CD14-positive monocyte (primary cell): ENCODE data around the gene TCIRG1. TPM values are rescaled to one million over a fixed set of nuclear protein-coding genes. Genes with fewer than 3 reads are reported as not detected.
A peak's percentile ranks its signal among the peaks of the same experiment; 100 is the strongest.

ENCODE experiments used
- DNase-seq, 3 donors: peaks; one replicate each; pipeline ENCODE4 v3.0.0-alpha.2; 2011 to 2022
- H2AFZ ChIP-seq: 2 replicates; pipeline ENCODE4 v1.6.0; 2012; ENCODE audit warnings: mild to moderate bottlenecking, low read depth, low read length, inconsistent platforms; ENCODE audit not compliant: insufficient read depth, poor library complexity, severe bottlenecking
- H3K27ac ChIP-seq, 2 donors: 1 replicate in 1 of 2; 2 replicates in 1 of 2; pipeline ENCODE4 v1.5.1; 2012 to 2013; ENCODE audit warnings: low read length in 2 of 2, control low read depth in 1 of 2, inconsistent platforms in 1 of 2, low read depth in 1 of 2, mild to moderate bottlenecking in 1 of 2
- H3K27me3 ChIP-seq, 2 donors: one replicate each; pipeline versions ENCODE4 v1.6.0 to v1.6.1; 2011 to 2013; ENCODE audit warnings: low read length in 2 of 2; ENCODE audit not compliant: control insufficient read depth in 2 of 2, insufficient read depth in 2 of 2
- H3K36me3 ChIP-seq, 2 donors: replicated peaks in 1 of 2; 1 replicate in 1 of 2; 2 replicates in 1 of 2; pipeline versions ENCODE4 v1.5.1 to v1.6.1; 2012 to 2013; ENCODE audit warnings: low read length in 2 of 2, control low read depth in 1 of 2, inconsistent platforms in 1 of 2, mild to moderate bottlenecking in 1 of 2; ENCODE audit not compliant: insufficient read depth in 2 of 2, control insufficient read depth in 1 of 2
- H3K4me1 ChIP-seq, 2 donors: 1 replicate in 1 of 2; 2 replicates in 1 of 2; pipeline versions ENCODE4 v1.5.1 to v1.6.1; 2012 to 2013; ENCODE audit warnings: low read length in 2 of 2, control low read depth in 1 of 2, inconsistent platforms in 1 of 2, mild to moderate bottlenecking in 1 of 2, moderate library complexity in 1 of 2; ENCODE audit not compliant: insufficient read depth in 2 of 2, control insufficient read depth in 1 of 2
- H3K4me2 ChIP-seq: replicated peaks from 2 replicates; pipeline ENCODE3; 2012; ENCODE audit warnings: low read length, moderate library complexity, mild to moderate bottlenecking; ENCODE audit not compliant: poor library complexity, severe bottlenecking; ENCODE audit errors: extremely low read depth
- H3K4me3 ChIP-seq, 3 experiments: fragments of 200-600 bp in 1 of 3; sonication (generic) in 1 of 3; replicated peaks in 1 of 3; 1 replicate in 2 of 3; 2 replicates in 1 of 3; pipeline ENCODE4 v1.5.1; 2011 to 2013; ENCODE audit warnings: low read length in 3 of 3, mild to moderate bottlenecking in 3 of 3, control low read depth in 2 of 3, low read depth in 2 of 3, inconsistent platforms in 1 of 3, moderate library complexity in 1 of 3
- H3K79me2 ChIP-seq: 2 replicates; pipeline ENCODE4 v1.6.0; 2012; ENCODE audit warnings: mild to moderate bottlenecking, control low read depth, inconsistent platforms, low read length, moderate library complexity; ENCODE audit not compliant: insufficient read depth
- H3K9ac ChIP-seq: 2 replicates; pipeline ENCODE4 v1.6.0; 2017; ENCODE audit warnings: low read length, mild to moderate bottlenecking; ENCODE audit not compliant: insufficient read depth, poor library complexity, severe bottlenecking
- H3K9me3 ChIP-seq, 2 donors: replicated peaks in 1 of 2; 1 replicate in 1 of 2; 2 replicates in 1 of 2; pipeline versions ENCODE4 v1.5.1 to v1.6.1; 2012 to 2013; ENCODE audit warnings: low read length in 2 of 2, control low read depth in 1 of 2; ENCODE audit not compliant: control insufficient read depth in 1 of 2, insufficient read depth in 1 of 2
- H4K20me1 ChIP-seq: 2 replicates; pipeline ENCODE4 v1.6.0; 2012; ENCODE audit warnings: mild to moderate bottlenecking, low read length, control low read depth, moderate library complexity; ENCODE audit not compliant: insufficient read depth
- H3K27ac Mint-ChIP-seq, 7 donors: one replicate each; pipeline ENCODE4 v1.8.0; 2020; ENCODE audit warnings: mild to moderate bottlenecking in 7 of 7, mixed read lengths in 7 of 7, moderate library complexity in 6 of 7, inconsistent platforms in 2 of 7
- H3K27me3 Mint-ChIP-seq, 3 donors: one replicate each; pipeline ENCODE4 v1.8.0; 2021 to 2022; ENCODE audit warnings: low read depth in 3 of 3, mild to moderate bottlenecking in 3 of 3, mixed read lengths in 3 of 3, moderate library complexity in 3 of 3, inconsistent platforms in 1 of 3
- H3K36me3 Mint-ChIP-seq, 2 donors: one replicate each; pipeline ENCODE4 v1.8.0; 2020; ENCODE audit warnings: mixed read lengths in 2 of 2, inconsistent platforms in 1 of 2, mild to moderate bottlenecking in 1 of 2
- H3K4me1 Mint-ChIP-seq: one replicate; pipeline ENCODE4 v1.8.0; 2020; ENCODE audit warnings: mild to moderate bottlenecking, mixed read lengths
- H3K4me3 Mint-ChIP-seq, 2 donors: one replicate each; pipeline ENCODE4 v1.8.0; 2020; ENCODE audit warnings: mild to moderate bottlenecking in 2 of 2, mixed read lengths in 2 of 2, moderate library complexity in 1 of 2
- H3K9me3 Mint-ChIP-seq, 7 donors: one replicate each; pipeline ENCODE4 v1.8.0; 2020 to 2022; ENCODE audit warnings: mixed read lengths in 7 of 7, mild to moderate bottlenecking in 6 of 7, moderate library complexity in 6 of 7, inconsistent platforms in 2 of 7
- CTCF ChIP-seq: fragments of 200-600 bp; IDR thresholded peaks from one replicate; pipeline ENCODE4 v1.8.0; 2022; ENCODE audit warnings: antibody characterized with exemption, mild to moderate bottlenecking
- WGBS: methylation state at CpG from one replicate; pipeline ENCODE4 v1.1.5; 2013; ENCODE audit warnings: missing lambda C conversion rate; ENCODE audit not compliant: insufficient coverage; 5-methylcytosine and 5-hydroxymethylcytosine counted together
- intact Hi-C, 2 donors: fragments of 100-400 bp; cut with micrococcal nuclease; formaldehyde crosslinking; loops; one replicate each; pipeline versions ENCODE4 v1.15.0 to v1.15.1; 2023
- polyA plus RNA-seq, 3 donors: library from polyadenylated mRNA; depleted of rRNA in 1 of 3; unstranded in 2 of 3; stranded (reverse) in 1 of 3; fragments of 300-500 nt in 2 of 3; fragments of >200 nt in 1 of 3; fragmentation: Illumina TruSeq in 2 of 3; gene quantifications; 1 replicate in 2 of 3; 2 replicates in 1 of 3; pipeline ENCODE4 v1.2.3, GENCODE V29; 2012 to 2021

The TCIRG1 gene
- polyA plus RNA-seq, 3 donors, result 197 to 1,286 (median 225) TPM

DNA sequence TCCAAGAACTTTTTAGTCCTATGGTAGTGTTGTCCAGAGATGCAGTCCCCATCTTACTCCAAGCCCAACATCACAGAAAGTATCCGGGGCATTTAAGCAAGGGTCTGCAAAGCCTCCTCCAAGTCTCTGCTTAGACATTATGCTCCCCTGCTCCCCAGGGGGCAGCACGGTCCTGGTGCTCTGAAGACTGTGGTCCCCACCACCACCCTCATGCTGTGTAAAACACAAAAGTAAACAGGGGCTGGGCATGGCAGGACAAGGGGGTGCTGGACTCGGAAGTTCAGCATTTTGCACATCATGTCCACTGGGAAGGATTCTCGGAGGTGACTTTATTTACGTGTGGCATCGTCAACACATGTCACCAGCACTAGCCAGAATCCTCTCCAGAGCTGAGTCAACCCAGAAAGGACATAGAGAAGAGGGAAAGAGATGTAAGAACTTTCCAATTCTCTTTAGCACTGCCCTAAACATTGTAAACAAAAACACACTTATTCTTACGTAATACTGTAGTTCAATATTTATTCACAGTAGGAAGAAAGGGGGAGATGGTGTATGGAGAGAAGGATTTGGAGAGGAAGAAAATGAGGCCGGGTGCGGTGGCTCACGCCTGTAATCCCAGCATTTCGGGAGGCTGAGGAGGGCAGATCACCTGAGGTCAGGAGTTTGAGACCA, 37.7 kb downstream of the TCIRG1 start:
- H3K27me3 Mint-ChIP-seq, result no peaks in the 10 kb centered on the region
- Histone ChIP-seq H3K4me1 (no peaks in the 10 kb centered on the region), H2AFZ (no peak overlapping the region), H3K27me3 (no peaks in the 10 kb centered on the region), H3K9me3 (no peaks in the 10 kb centered on the region), H3K9ac (no peak overlapping the region), H3K4me2 (no peak overlapping the region), H3K27ac (no peak overlapping the region), H3K79me2 (no peaks in the 10 kb centered on the region), H3K4me3 (no peak overlapping the region), H4K20me1 (no peaks in the 10 kb centered on the region), H3K36me3 (peaks cover 24 to 81% of the 10 kb centered on the region in 2 donors)
- 81% methylated on average over 7 of the region's 11 CpGs for WGBS
- no peaks in the 10 kb centered on the region for H3K9me3 Mint-ChIP-seq
- H3K27ac Mint-ChIP-seq, result peak overlapping the region in 1 of 7 donors; percentile 58
- DNase-seq, result no peak
- H3K36me3 Mint-ChIP-seq, result peaks cover 50 to 78% of the 10 kb centered on the region in 2 donors
- no peak for TF ChIP-seq CTCF
- peaks cover 2% of the 10 kb centered on the region for H3K4me1 Mint-ChIP-seq
- intact Hi-C loops, result no loop called here
- H3K4me3 Mint-ChIP-seq, result no peak overlapping the region

GRCh38 chr11:68077617-68078582, 39.1 kb downstream of the TCIRG1 start:
- H4K20me1 ChIP-seq, result no peaks in the 10 kb centered on the region
- H3K36me3 ChIP-seq, result peaks cover 24 to 70% of the 10 kb centered on the region in 2 donors

More at GRCh38 chr11:68077617-68078582, 39.1 kb downstream of the TCIRG1 start:
- intact Hi-C loops, result no loop called here
- 83% methylated on average over 4 of the region's 8 CpGs for WGBS
- H3K9me3 Mint-ChIP-seq, result no peaks in the 10 kb centered on the region
- H2AFZ ChIP-seq, result no peak overlapping the region
- no peaks in the 10 kb centered on the region for H3K27me3 ChIP-seq
- H3K4me2 ChIP-seq, result no peak overlapping the region
- H3K79me2 ChIP-seq, result no peaks in the 10 kb centered on the region
- no peak overlapping the region for H3K27ac ChIP-seq
- H3K4me1 ChIP-seq, result no peaks in the 10 kb centered on the region
- no peaks in the 10 kb centered on the region for H3K27me3 Mint-ChIP-seq
- DNase-seq, result no peak
- no peak overlapping the region for H3K4me3 Mint-ChIP-seq
- H3K4me3 ChIP-seq, result no peak overlapping the region
- TF ChIP-seq CTCF, result no peak
- H3K9me3 ChIP-seq, result no peaks in the 10 kb centered on the region
- H3K9ac ChIP-seq, result no peak overlapping the region
- no peak overlapping the region for H3K27ac Mint-ChIP-seq
- peaks cover 48 to 74% of the 10 kb centered on the region in 2 donors for H3K36me3 Mint-ChIP-seq
- H3K4me1 Mint-ChIP-seq, result no peaks in the 10 kb centered on the region
